GM23338 (cell line): Measurements from ENCODE around the gene KLHDC9.

Source experiments
- CREB1 ChIP-seq: fragments of 250-450 bp; sonication (Bioruptor Pico); IDR thresholded peaks from 2 replicates; pipeline ENCODE4 v1.5.0; 2020; ENCODE audit warnings: low read depth, mild to moderate bottlenecking, moderate library complexity
- CTCF ChIP-seq, 2 experiments: fragments of 200-600 bp in 1 of 2; sonication (generic) in 1 of 2; conservative IDR thresholded peaks; 2 replicates each; pipeline versions ENCODE4 v1.5.1 to v1.6.1; 2016 to 2017; ENCODE audit warnings: antibody characterized with exemption in 2 of 2, low read depth in 2 of 2, mild to moderate bottlenecking in 2 of 2, moderate library complexity in 1 of 2
- EZH2phosphoT487 ChIP-seq: fragments of 200-600 bp; sonication (generic); IDR thresholded peaks from one replicate; pipeline ENCODE4 v1.8.1; 2018; ENCODE audit warnings: antibody characterized with exemption; ENCODE audit not compliant: unreplicated experiment
- NANOG ChIP-seq: IDR thresholded peaks from 2 replicates; pipeline ENCODE4 v1.6.1; 2016; ENCODE audit warnings: antibody characterized with exemption, borderline replicate concordance
- POLR2AphosphoS5 ChIP-seq: IDR thresholded peaks from 2 replicates; pipeline ENCODE4 v1.6.1; 2016; ENCODE audit warnings: antibody characterized with exemption, low read depth
- ZNF114 ChIP-seq: fragments of 250-450 bp; sonication (Bioruptor Pico); IDR thresholded peaks from 2 replicates; pipeline ENCODE4 v1.5.0; 2020; ENCODE audit warnings: mild to moderate bottlenecking, moderate library complexity

DNA sequence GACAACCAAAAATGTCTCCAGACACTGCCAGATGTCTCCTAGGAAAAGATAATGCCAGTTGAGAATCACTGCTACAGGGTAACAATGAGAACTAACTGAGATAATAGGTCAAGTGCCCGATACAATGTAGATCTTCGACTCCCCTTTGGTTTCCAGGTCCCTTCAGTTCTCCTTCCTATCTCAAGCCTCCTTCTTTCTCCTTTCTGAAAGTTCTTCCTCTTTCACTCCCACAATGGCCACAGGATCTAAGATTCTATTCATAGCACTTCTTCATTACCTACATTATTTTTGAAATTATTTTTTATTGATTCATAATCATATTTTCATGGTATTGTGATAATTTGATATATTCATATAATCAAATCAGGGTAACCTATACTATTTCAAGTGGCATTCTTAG lies 13.4 kb downstream of the KLHDC9 start:
- no peak for TF ChIP-seq CTCF (conservative IDR thresholded peaks at IDR 0.05; ENCODE audit: low read depth in 2 of 2)
- TF ChIP-seq CREB1 (CRISPR knock-in tag): no peak
- no peak for TF ChIP-seq POLR2AphosphoS5
- no peak for TF ChIP-seq ZNF114 (CRISPR knock-in tag)
- no peak for TF ChIP-seq NANOG
- TF ChIP-seq EZH2phosphoT487: no peak
